Keratinocyte (primary cell): ENCODE measurements around the gene DDX21. TPM values are rescaled to one million over a fixed set of nuclear protein-coding genes. Genes with fewer than 3 reads are reported as not detected.
"Not testable (repeated sequence)": the region's sequence is repeated elsewhere in the genome, so short reads cannot be mapped to it uniquely, and the experiment has no call there.

Experiments
- DNase-seq: peaks from one replicate; pipeline ENCODE4 v3.0.0-alpha.2; 2011; ENCODE audit warnings: low read depth, missing footprints, low spot score
- FAIRE-seq: peaks from 2 replicates; lab custom pipeline; 2011; peaks lifted over from hg19 to GRCh38; lab: Jason Lieb, UNC
- H2AFZ ChIP-seq: 2 replicates; pipeline ENCODE4 v1.6.0; 2012; ENCODE audit warnings: low read length, control low read depth, inconsistent platforms; ENCODE audit not compliant: control insufficient read depth
- H3K27ac ChIP-seq: 2 replicates; pipeline ENCODE4 v1.5.1; 2011; ENCODE audit warnings: low read length; ENCODE audit not compliant: control insufficient read depth, insufficient read depth
- H3K27me3 ChIP-seq: 3 replicates; pipeline ENCODE4 v1.6.0; 2011; ENCODE audit warnings: low read length; ENCODE audit not compliant: control insufficient read depth, insufficient read depth; ENCODE audit errors: extremely low read depth
- H3K36me3 ChIP-seq, 2 experiments: 2 replicates in 1 of 2; 3 replicates in 1 of 2; pipeline ENCODE4 v1.5.1; 2011; ENCODE audit warnings: low read length in 2 of 2, mild to moderate bottlenecking in 1 of 2; ENCODE audit not compliant: control insufficient read depth in 2 of 2, insufficient read depth in 2 of 2; ENCODE audit errors: extremely low read depth in 1 of 2
- H3K4me1 ChIP-seq: 3 replicates; pipeline ENCODE4 v1.5.1; 2011; ENCODE audit warnings: low read length; ENCODE audit not compliant: control insufficient read depth, insufficient read depth; ENCODE audit errors: extremely low read depth
- H3K4me2 ChIP-seq: 3 replicates; pipeline ENCODE4 v1.6.0; 2011; ENCODE audit warnings: low read depth, low read length; ENCODE audit not compliant: control insufficient read depth, insufficient read depth; ENCODE audit errors: extremely low read depth
- H3K4me3 ChIP-seq, 3 experiments: fragments of 200-600 bp in 1 of 3; sonication (generic) in 1 of 3; 2 replicates in 2 of 3; 3 replicates in 1 of 3; pipeline ENCODE4 v1.5.1; 2011 to 2016; ENCODE audit warnings: low read length in 3 of 3, mild to moderate bottlenecking in 3 of 3, control low read depth in 2 of 3, inconsistent platforms in 1 of 3, low read depth in 1 of 3, mixed read lengths in 1 of 3, mixed run types in 1 of 3, moderate library complexity in 1 of 3; ENCODE audit not compliant: control insufficient read depth in 2 of 3, insufficient read depth in 2 of 3; ENCODE audit errors: extremely low read depth in 1 of 3
- H3K79me2 ChIP-seq: 2 replicates; pipeline ENCODE4 v1.6.0; 2012; ENCODE audit warnings: low read length; ENCODE audit not compliant: control insufficient read depth, insufficient read depth
- H3K9ac ChIP-seq: 3 replicates; pipeline ENCODE4 v1.6.0; 2011; ENCODE audit warnings: low read length; ENCODE audit not compliant: control insufficient read depth, insufficient read depth; ENCODE audit errors: extremely low read depth
- H3K9me1 ChIP-seq: 3 replicates; pipeline ENCODE4 v1.6.0; 2011; ENCODE audit warnings: low read length; ENCODE audit not compliant: control insufficient read depth, insufficient read depth; ENCODE audit errors: extremely low read depth
- H3K9me3 ChIP-seq: 2 replicates; pipeline ENCODE4 v1.5.1; 2012; ENCODE audit warnings: low read depth, low read length; ENCODE audit not compliant: control insufficient read depth
- H4K20me1 ChIP-seq: 3 replicates; pipeline ENCODE4 v1.6.0; 2011; ENCODE audit warnings: low read length; ENCODE audit not compliant: control insufficient read depth, insufficient read depth; ENCODE audit errors: extremely low read depth
- CTCF ChIP-seq, 3 experiments: IDR thresholded peaks in 1 of 3; conservative IDR thresholded peaks in 1 of 3; optimal IDR thresholded peaks in 1 of 3; 2 replicates in 2 of 3; 3 replicates in 1 of 3; pipeline versions ENCODE3 to v1.5.1; 2011; ENCODE audit warnings: low read length in 3 of 3, mild to moderate bottlenecking in 3 of 3, moderate library complexity in 2 of 3, control low read depth in 1 of 3, inconsistent platforms in 1 of 3; ENCODE audit not compliant: insufficient read depth in 2 of 3; ENCODE audit errors: extremely low read depth in 1 of 3
- EZH2 ChIP-seq: IDR thresholded peaks from one replicate; pipeline ENCODE4 v1.6.1; 2012; ENCODE audit warnings: inconsistent platforms, mild to moderate bottlenecking, low read length, moderate library complexity
- dilution Hi-C: fragments of 300-500 bp; cut with MboI; formaldehyde crosslinking; loops from one replicate; pipeline ENCODE4 v1.7.0; 2020; ENCODE audit warnings: low sequenced_read_pairs; ENCODE audit not compliant: extremely low pct_ligation_motif_present
- polyA plus RNA-seq, 5 experiments: library from polyadenylated mRNA; depleted of rRNA in 3 of 5; stranded (reverse) in 3 of 5; stranded (forward) in 1 of 5; unstranded in 1 of 5; fragments of >200 nt; gene quantifications; 1 replicate in 1 of 5; 2 replicates in 3 of 5; 3 replicates in 1 of 5; pipeline versions ENCODE4 v1.2.1 to v1.2.3, GENCODE V29; 2011 to 2012; ENCODE audit warnings: missing spikeins in 2 of 5, low read depth in 1 of 5, low replicate concordance in 1 of 5

The DDX21 gene
- polyA plus RNA-seq, 1 donor (not counting 4 experiments of a cell fraction or from before 2014, with no cell fraction given), result 157 TPM

- Histone ChIP-seq H3K79me2 (peaks cover 12% of the 10 kb centered on the region), H3K9ac (no peak overlapping the region), H3K9me1 (no peaks in the 10 kb centered on the region), H2AFZ (no peak overlapping the region), H3K4me3 (no peak overlapping the region), H3K36me3 (peaks cover 4 to 14% of the 10 kb centered on the region in 2 experiments), H3K9me3 (no peaks in the 10 kb centered on the region), H3K27ac (no peak overlapping the region), H4K20me1 (no peaks in the 10 kb centered on the region), H3K27me3 (no peaks in the 10 kb centered on the region), H3K4me1 (no peaks in the 10 kb centered on the region), H3K4me2 (no peak overlapping the region)
- dilution Hi-C loops, result no loop called here
- TF ChIP-seq CTCF (optimal IDR thresholded peaks at IDR 0.05 in 1 of 3, IDR thresholded peaks at IDR 0.05 in 1 of 3, conservative IDR thresholded peaks at IDR 0.05 in 1 of 3; ENCODE audit: extremely low read depth in 1 of 3, insufficient read depth in 2 of 3, low read length in 3 of 3) (no peak), EZH2 (no peak)
- DNase-seq, result no peak
- no peak for FAIRE-seq
These were observed 30.5 kb upstream of the DDX21 start for GRCh38 chr10:68925489-68925888.

DNA sequence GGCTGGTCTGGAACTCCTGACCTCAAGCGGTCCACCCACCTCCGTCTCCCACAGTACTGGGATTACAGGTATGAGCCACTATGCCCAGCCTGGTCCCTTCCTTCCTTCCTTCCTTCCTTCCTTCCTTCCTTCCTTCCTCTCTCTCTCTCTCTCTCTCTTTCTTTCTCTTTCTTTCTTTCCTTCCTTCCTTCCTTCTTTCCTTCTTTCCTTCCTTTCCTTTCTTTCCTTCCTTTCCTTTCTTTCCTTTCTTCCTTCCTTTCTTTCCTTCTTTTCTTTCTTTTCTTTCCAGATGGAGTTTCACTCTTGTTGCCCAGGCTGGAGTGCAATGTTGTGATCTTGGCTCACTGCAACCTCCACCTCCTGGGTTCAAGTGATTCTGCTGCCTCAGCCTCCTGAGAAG, 26.8 kb upstream of the DDX21 start:
- H3K27ac ChIP-seq, H3K9me3 ChIP-seq, H3K4me2 ChIP-seq, H3K27me3 ChIP-seq, H4K20me1 ChIP-seq, H3K4me3 ChIP-seq, H3K36me3 ChIP-seq, dilution Hi-C loops, H2AFZ ChIP-seq, H3K9ac ChIP-seq, H3K4me1 ChIP-seq, H3K9me1 ChIP-seq, DNase-seq, FAIRE-seq: not testable (repeated sequence)
- H3K79me2 ChIP-seq, result peaks cover 12% of the 10 kb centered on the region

- H3K9me1 ChIP-seq, H3K27ac ChIP-seq, H3K4me1 ChIP-seq, H2AFZ ChIP-seq, H3K27me3 ChIP-seq, H3K36me3 ChIP-seq, H3K9me3 ChIP-seq, H3K4me2 ChIP-seq, DNase-seq, H4K20me1 ChIP-seq, H3K9ac ChIP-seq, dilution Hi-C loops, FAIRE-seq, H3K4me3 ChIP-seq: not testable (repeated sequence)
- H3K79me2 ChIP-seq, result peaks cover 11% of the 10 kb centered on the region
These were observed 26.1 kb upstream of the DDX21 start for GRCh38 chr10:68929888-68930287.

- H4K20me1 ChIP-seq, H3K27me3 ChIP-seq, dilution Hi-C loops, H3K9ac ChIP-seq, H3K27ac ChIP-seq, H3K9me1 ChIP-seq, H3K79me2 ChIP-seq, FAIRE-seq, H3K4me3 ChIP-seq, H3K4me2 ChIP-seq, H3K9me3 ChIP-seq, H3K4me1 ChIP-seq, DNase-seq, H2AFZ ChIP-seq: not testable (repeated sequence)
- H3K36me3 ChIP-seq, result peaks cover 2 to 10% of the 10 kb centered on the region in 2 experiments
These were observed 23.1 kb upstream of the DDX21 start for GRCh38 chr10:68932860-68933259.
